Measurements from ENCODE around the gene PDLIM1. TPM values are rescaled to one million over a fixed set of nuclear protein-coding genes. Genes with fewer than 3 reads are reported as not detected.

Gene PDLIM1
- total and polyA plus RNA-seq, 2 donors (not counting 1 experiment from before 2014, with no cell fraction given), result 24.3 to 390 TPM

- H4K20me1 ChIP-seq (ENCODE audit: control insufficient read depth, extremely low read depth, insufficient read depth, low read length), result no peaks in the 10 kb centered on the region
These were observed 42.8 kb downstream of the PDLIM1 start for GRCh38 chr10:95247881-95248583.

GRCh38 chr10:95247200-95247880, 43.5 kb downstream of the PDLIM1 start:
- no peaks in the 10 kb centered on the region for H3K27me3 ChIP-seq (ENCODE audit: control insufficient read depth, insufficient read depth, low read length)
- H3K4me1 ChIP-seq (ENCODE audit: control insufficient read depth, extremely low read depth, insufficient read depth, low read length), result peaks cover 31% of the 10 kb centered on the region
- H3K27ac ChIP-seq (ENCODE audit: insufficient read depth, low read length), result peak overlapping the region; percentile 93
- peak; percentile 75 to 95 for DNase-seq (ENCODE audit: low read depth in 2 of 2)
- H2AFZ ChIP-seq (ENCODE audit: low read length), result no peak overlapping the region
- H3K36me3 ChIP-seq (ENCODE audit: control insufficient read depth, insufficient read depth, low read length), result peaks cover 12% of the 10 kb centered on the region
- H3K9ac ChIP-seq (ENCODE audit: insufficient read depth, low read length), result peak overlapping the region; percentile 30
- no peak for TF ChIP-seq EZH2 (IDR thresholded peaks at IDR 0.05; ENCODE audit: low read length, missing control alignments)
- TF ChIP-seq CTCF (conservative IDR thresholded peaks at IDR 0.05 in 1 of 2, IDR thresholded peaks at IDR 0.05 in 1 of 2; ENCODE audit: low read depth in 1 of 2, low read length in 2 of 2), result no peak
- peak overlapping the region; percentile 71 for H3K4me2 ChIP-seq (ENCODE audit: extremely low read depth, insufficient read depth, low read length)
- no peaks in the 10 kb centered on the region for H4K20me1 ChIP-seq (ENCODE audit: control insufficient read depth, extremely low read depth, insufficient read depth, low read length)
- no peaks in the 10 kb centered on the region for H3K9me3 ChIP-seq (ENCODE audit: control insufficient read depth, insufficient read depth, low read depth, low read length)
- H3K4me3 ChIP-seq (replicated peaks in 1 of 4; ENCODE audit: control extremely low read depth in 1 of 4, insufficient read depth in 1 of 4, low read depth in 3 of 4, low read length in 4 of 4), result no peak overlapping the region
- peaks cover 17% of the 10 kb centered on the region for H3K79me2 ChIP-seq (ENCODE audit: control insufficient read depth, insufficient read depth, low read length)

More at GRCh38 chr10:95247881-95248583, 42.8 kb downstream of the PDLIM1 start:
- Histone ChIP-seq H3K4me2 (ENCODE audit: extremely low read depth, insufficient read depth, low read length) (peak overlapping the region; percentile 51), H2AFZ (ENCODE audit: low read length) (no peak overlapping the region), H3K4me3 (replicated peaks in 1 of 4; ENCODE audit: control extremely low read depth in 1 of 4, insufficient read depth in 1 of 4, low read depth in 3 of 4, low read length in 4 of 4) (no peak overlapping the region), H3K79me2 (ENCODE audit: control insufficient read depth, insufficient read depth, low read length) (peaks cover 19% of the 10 kb centered on the region), H3K4me1 (ENCODE audit: control insufficient read depth, extremely low read depth, insufficient read depth, low read length) (peaks cover 29% of the 10 kb centered on the region), H3K36me3 (ENCODE audit: control insufficient read depth, insufficient read depth, low read length) (peaks cover 12% of the 10 kb centered on the region), H3K9me3 (ENCODE audit: control insufficient read depth, insufficient read depth, low read depth, low read length) (no peaks in the 10 kb centered on the region), H3K27me3 (ENCODE audit: control insufficient read depth, insufficient read depth, low read length) (no peaks in the 10 kb centered on the region), H3K9ac (ENCODE audit: insufficient read depth, low read length) (peak overlapping the region; percentile 30), H3K27ac (ENCODE audit: insufficient read depth, low read length) (peak overlapping the region; percentile 93)
- DNase-seq (ENCODE audit: low read depth in 2 of 2), result no peak
- TF ChIP-seq EZH2 (IDR thresholded peaks at IDR 0.05; ENCODE audit: low read length, missing control alignments) (no peak), CTCF (conservative IDR thresholded peaks at IDR 0.05 in 1 of 2, IDR thresholded peaks at IDR 0.05 in 1 of 2; ENCODE audit: low read depth in 1 of 2, low read length in 2 of 2) (no peak)

- Histone ChIP-seq H3K36me3 (ENCODE audit: control insufficient read depth, insufficient read depth, low read length) (peaks cover 14% of the 10 kb centered on the region), H3K9me3 (ENCODE audit: control insufficient read depth, insufficient read depth, low read depth, low read length) (no peaks in the 10 kb centered on the region), H4K20me1 (ENCODE audit: control insufficient read depth, extremely low read depth, insufficient read depth, low read length) (no peaks in the 10 kb centered on the region), H3K9ac (ENCODE audit: insufficient read depth, low read length) (no peak overlapping the region), H3K4me1 (ENCODE audit: control insufficient read depth, extremely low read depth, insufficient read depth, low read length) (peaks cover 31% of the 10 kb centered on the region), H3K27me3 (ENCODE audit: control insufficient read depth, insufficient read depth, low read length) (no peaks in the 10 kb centered on the region), H3K79me2 (ENCODE audit: control insufficient read depth, insufficient read depth, low read length) (peaks cover 13% of the 10 kb centered on the region), H3K4me2 (ENCODE audit: extremely low read depth, insufficient read depth, low read length) (peak overlapping the region; percentile 71), H3K4me3 (replicated peaks in 1 of 4; ENCODE audit: control extremely low read depth in 1 of 4, insufficient read depth in 1 of 4, low read depth in 3 of 4, low read length in 4 of 4) (no peak overlapping the region), H2AFZ (ENCODE audit: low read length) (no peak overlapping the region), H3K27ac (ENCODE audit: insufficient read depth, low read length) (peak overlapping the region; percentile 93)
- peak; percentile 70 to 83 for DNase-seq (ENCODE audit: low read depth in 2 of 2)
- TF ChIP-seq EZH2 (IDR thresholded peaks at IDR 0.05; ENCODE audit: low read length, missing control alignments) (no peak), CTCF (conservative IDR thresholded peaks at IDR 0.05 in 1 of 2, IDR thresholded peaks at IDR 0.05 in 1 of 2; ENCODE audit: low read depth in 1 of 2, low read length in 2 of 2) (peak; percentile 75 to 83)
These were observed 44.2 kb downstream of the PDLIM1 start for GRCh38 chr10:95246582-95247051.
